HG03060 (cell line): ENCODE results near the gene SLC5A10.
"Not testable (repeated sequence)": the region's sequence is repeated elsewhere in the genome, so short reads cannot be mapped to it uniquely, and the experiment has no call there.

Source experiments
- ATAC-seq: cut with Tn5 transposase; IDR thresholded peaks from one replicate; pipeline ENCODE4 v1.9.1; 2021; ENCODE audit warnings: low read depth, moderate number of reproducible peaks; ENCODE audit not compliant: unreplicated experiment

SLC5A10 gene

DNA sequence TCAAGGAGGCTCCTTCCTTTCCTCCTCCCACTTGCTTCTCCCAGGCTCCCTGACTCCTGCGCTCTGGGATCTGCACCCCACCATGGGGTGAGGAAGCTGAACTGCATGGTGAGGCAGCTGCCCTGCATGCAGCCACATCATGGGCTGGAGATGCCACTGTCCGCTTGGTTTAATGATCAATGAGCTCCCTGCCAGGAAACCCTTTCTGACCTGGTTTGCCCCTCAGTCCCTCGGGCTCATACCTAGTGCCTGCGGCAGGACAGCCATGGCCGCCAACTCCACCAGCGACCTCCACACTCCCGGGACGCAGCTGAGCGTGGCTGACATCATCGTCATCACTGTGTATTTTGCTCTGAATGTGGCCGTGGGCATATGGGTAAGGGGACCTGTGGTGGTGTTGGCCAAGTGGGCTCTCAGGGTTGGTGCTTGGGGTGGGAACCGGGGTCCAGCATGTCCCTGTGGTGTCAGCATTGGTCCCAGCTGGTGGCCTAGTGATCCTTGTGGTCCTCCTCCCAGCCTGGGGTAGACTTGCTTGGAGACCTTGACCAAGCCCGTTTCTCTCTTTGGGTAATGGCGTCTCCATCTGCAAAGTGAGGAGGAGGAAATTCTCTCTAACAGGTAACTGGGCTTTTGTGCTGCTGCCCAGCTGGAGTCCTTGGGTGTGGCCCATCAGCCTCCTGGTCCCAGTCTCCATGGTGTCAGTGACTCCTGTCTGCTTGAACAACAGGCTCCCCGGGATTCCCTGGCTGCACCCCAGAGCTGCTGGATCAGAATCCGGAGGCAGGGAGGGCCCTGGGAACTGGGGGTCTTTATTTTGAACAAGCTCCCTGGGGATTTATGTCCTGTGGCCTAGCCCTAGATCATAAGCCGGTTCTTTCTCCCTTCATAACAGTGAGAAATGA, at the start of gene SLC5A10:
Gene SLC5A10 (plus strand): TSS at position 225 of the 902 bp plus-strand sequence. CDS start 41 bp downstream, at position 266.
- no peak for ATAC-seq

DNA sequence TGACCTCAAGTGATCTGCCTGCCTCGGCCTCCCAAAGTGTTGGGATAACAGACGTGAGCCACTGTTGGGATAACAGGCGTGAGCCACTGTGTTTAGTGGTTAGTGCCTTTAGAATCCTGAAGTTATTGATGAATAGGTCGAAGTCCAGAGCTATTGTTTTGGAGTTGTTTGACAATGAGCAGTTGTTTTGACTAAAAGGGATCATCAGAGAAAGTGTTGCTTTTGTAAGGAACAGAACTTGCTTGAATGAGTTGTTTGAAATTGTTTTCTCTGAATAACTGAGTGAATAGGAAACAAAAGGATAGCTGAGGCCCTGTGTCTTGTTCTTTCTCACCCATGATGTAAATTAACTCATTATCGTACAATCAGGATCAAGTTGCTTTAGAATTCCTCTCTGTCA, 47.5 kb upstream of the SLC5A10 start:
- ATAC-seq, result no peak

DNA sequence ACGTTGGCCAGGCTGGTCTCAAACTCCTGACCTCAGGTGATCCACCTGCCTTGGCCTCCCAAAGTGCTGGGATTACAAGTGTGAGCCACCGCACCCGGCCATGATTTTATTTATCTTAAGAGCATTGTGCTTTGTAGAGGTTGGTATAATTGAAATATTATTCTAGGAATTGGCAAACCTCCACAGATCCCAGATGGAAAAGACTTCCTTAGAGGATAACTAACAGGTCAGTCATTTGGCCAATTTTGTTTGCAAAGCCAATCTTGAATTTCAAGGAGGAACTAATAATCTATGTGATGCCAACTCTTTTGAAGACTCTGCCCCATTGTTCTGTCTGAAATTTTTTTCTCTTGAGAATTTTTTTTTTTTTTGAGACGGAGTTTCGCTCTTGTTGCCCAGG, 46.7 kb upstream of the SLC5A10 start:
- no peak for ATAC-seq

GRCh38 chr17:18910326-18910725, 41.6 kb upstream of the SLC5A10 start:
- no peak for ATAC-seq

DNA sequence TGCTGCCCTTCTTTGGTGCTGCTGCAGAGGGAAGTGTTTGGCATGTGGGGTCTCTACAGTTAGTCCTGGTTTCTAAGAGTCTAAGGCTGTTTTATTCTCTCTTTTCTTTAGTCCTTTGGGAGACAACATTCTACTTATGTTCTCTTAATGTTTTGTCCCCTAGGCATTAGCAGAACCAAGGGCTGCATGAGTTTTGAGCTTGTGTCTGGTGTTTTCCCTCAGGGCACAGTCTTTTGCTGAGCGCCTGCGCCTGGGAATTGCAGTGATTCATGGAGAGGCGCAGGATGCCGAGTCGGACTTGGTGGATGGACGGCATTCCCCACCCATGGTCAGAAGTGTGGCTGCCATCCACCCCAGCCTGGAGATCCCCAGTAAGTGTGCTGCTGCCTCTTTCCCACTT, 41.1 kb upstream of the SLC5A10 start:
- ATAC-seq, result no peak

DNA sequence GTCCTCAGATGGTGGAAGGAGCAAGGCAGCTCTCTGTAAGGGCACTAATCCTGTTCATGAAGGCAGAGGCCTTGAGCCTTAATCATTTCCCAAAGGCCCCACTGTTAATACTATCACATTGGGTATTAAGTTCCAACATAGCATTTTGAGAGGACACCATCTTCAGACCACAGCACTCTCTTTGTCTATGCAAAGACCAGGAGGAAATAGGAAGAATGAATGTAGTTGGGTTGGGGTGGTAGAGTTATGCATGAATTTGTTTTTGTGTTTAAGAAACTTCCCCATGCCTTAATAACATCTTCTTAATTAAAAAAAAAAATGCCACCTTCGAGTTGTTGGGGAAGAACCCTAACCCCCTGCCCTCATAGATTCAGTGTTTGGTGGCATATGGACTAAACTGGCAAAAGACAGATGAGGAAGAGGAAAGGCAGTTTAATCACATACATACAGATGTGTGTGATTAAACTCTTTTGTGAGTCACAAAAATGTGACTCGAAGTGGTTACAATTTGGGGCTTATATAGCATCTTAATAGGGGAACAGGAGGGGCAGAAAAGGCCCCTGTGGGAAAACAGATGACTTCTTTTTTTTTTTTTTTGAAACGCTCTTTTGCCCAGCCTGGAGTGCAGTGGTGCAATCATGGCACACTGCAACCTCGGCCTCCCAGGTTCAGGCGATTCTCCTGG, 35.0 kb upstream of the SLC5A10 start:
- ATAC-seq, result no peak

GRCh38 chr17:18917506-18918032, 34.4 kb upstream of the SLC5A10 start:
- ATAC-seq, result no peak

DNA sequence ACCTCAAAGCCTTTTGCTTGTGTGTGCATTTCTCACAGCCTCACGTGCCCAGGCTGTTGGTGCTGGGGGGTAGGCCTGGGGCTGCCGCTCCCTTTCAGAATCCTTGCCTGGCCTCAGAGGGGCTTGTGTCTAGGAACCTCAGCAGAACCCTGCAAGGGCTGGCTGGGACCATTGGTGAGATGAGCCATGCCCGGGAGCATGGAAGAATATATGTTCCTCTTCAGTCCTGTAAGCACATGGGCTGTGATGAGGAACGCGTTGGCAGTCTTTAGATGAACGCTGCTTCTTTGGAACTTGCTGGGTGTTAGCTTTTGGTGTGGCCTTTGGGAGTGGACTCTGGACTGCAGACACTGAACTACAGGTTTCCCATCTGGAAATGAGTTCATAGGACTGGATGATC, 32.0 kb upstream of the SLC5A10 start:
- no peak for ATAC-seq

- no peak for ATAC-seq
These were observed 31.0 kb upstream of the SLC5A10 start for GRCh38 chr17:18920911-18921441.

DNA sequence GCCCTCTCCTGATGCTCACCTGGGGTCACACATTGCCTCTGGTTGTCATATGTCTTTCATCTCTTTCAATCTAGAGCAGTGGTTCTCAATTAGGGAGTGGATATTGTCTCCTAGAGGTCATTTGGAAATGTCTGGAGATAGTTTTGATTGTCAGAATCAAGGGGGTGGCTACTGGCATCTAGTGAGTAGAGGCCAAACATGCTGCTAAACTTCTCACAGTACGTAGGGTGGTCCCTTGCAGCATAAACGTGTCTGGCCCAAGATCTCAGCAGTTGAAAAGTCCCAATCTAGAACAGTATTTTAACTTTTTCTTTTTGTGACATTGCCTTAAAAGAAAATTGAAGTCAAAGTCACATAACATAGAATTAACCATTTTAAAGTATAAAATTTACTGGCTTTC, 30.5 kb upstream of the SLC5A10 start:
- ATAC-seq, result no peak

- peak; percentile 74 for ATAC-seq
These were observed 30.0 kb upstream of the SLC5A10 start for GRCh38 chr17:18921912-18922451.

DNA sequence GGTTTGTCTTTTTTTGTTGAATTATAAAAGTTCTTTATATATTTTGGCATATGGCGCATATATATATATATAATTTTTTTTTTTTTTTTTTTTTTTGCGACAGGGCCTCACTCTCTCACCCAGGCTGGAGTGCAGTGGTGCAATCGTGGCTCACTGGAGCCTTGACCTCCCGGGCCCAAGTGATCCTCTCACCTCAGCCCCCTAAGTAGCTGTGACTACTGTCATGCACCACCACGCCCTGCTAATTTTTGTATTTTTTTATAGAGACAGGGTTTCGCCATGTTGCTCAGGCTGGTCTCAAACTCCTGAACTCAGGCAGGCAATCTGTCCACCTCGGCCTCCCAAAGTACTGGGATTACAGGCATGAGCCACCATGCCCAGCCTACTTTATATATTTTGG, 29.4 kb upstream of the SLC5A10 start:
- ATAC-seq, result not testable (repeated sequence)

GRCh38 chr17:18925187-18925586, 26.8 kb upstream of the SLC5A10 start:
- no peak for ATAC-seq

- ATAC-seq, result no peak
These were observed 23.3 kb upstream of the SLC5A10 start for GRCh38 chr17:18928628-18929125.

GRCh38 chr17:18932360-18933055, 19.5 kb upstream of the SLC5A10 start:
- ATAC-seq, result no peak

DNA sequence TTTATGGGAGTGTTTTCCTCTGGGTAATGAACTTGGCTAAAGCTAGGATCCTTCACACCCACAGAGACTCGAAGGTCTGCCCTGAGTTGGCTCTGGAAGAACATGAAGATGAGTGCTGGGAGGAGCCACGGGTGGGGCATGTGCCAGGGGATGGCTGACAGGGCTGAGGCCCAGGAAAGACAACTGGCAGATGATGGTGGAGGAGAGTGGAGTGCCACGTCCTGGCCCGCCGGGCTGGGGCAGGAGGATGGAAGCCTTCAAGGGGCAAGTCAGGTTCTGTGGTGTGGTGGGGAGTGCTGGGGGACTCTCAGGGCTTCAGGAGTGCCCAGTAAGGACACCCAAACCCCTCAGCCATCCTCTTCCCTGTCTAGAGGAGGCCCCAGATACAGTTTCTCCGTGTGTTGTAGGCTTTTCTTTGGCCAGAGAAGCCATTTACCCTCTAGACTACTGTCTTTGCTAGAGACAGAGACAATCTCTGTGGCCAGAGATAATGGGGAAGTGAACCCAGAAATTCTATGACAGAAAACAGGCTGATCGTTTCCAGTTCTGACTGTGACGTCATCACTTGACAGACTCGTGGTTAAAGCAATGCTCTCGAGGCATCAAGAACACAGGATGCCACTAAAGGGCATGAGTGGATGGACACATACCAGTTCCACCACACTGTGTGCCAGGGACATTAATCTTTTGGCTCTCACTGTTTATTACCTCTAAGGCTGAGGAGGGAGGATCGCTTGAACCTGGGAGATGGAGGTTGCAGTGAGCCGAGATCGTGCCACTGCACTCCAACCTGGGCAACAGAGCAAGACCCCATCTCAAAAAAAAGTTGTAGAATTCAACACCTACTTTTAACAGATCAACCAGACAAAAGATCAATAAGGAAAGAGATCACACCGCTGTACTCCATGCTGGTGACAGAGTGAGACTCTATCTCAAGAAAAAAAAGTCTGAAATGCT, 18.6 kb upstream of the SLC5A10 start:
- no peak for ATAC-seq

GRCh38 chr17:18937981-18938691, 13.8 kb upstream of the SLC5A10 start:
- no peak for ATAC-seq

- no peak for ATAC-seq
These were observed 13.3 kb upstream of the SLC5A10 start for GRCh38 chr17:18938692-18939023.

DNA sequence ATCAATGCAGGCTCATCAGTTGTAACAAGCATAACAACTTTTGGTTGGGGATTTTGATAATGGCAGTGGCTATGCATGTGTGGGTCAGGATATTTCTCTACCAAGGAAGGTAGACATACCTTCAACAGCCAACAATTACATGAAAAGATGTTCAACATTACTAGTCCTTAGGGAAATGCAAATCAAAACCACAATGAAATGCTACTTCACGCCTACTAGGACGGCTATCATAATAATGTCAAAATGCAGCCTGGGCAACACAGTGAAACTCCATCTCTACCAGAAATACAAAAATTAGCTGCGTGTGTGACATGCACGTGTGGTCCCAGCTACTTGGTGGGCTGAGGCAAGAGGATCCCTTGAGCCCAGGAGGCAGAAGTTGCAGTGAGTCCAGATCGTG, 7.3 kb upstream of the SLC5A10 start:
- no peak for ATAC-seq
